Measurements from ENCODE around the gene GALC.

GALC gene

GRCh38 chr14:88005978-88006851 lies 13.2 kb upstream of the GALC start:
- DNase-seq = peak; percentile 89

GRCh38 chr14:88005050-88005481 lies 12.1 kb upstream of the GALC start, which contains the start of gene GPR65:
TSS of gene GPR65 (plus strand) at chr14:88005135. CDS start at chr14:88010848, 5,713 bp downstream.
- peak; percentile 84 for DNase-seq

GRCh38 chr14:88004506-88005036 lies 11.6 kb upstream of the GALC start:
- no peak for DNase-seq

- no peak for DNase-seq
Observed at GRCh38 chr14:88003425-88003824, 10.4 kb upstream of the GALC start.

GRCh38 chr14:88002421-88003075 lies 9.6 kb upstream of the GALC start:
- no peak for DNase-seq

GRCh38 chr14:87999277-87999676 lies 6.3 kb upstream of the GALC start:
- no peak for DNase-seq

GRCh38 chr14:87998482-87998881 lies 5.5 kb upstream of the GALC start:
- no peak for DNase-seq

- DNase-seq = no peak
Observed at GRCh38 chr14:87996291-87996592, 3.3 kb upstream of the GALC start.

GRCh38 chr14:87995500-87996290 lies 2.7 kb upstream of the GALC start:
- DNase-seq = no peak

GRCh38 chr14:87994974-87995373 lies 2.0 kb upstream of the GALC start:
- peak; percentile 84 for DNase-seq

- DNase-seq = no peak
Observed at GRCh38 chr14:87992346-87992717, 650 bp downstream of the GALC start.

- no peak for DNase-seq
Observed at GRCh38 chr14:87990682-87991081, 2.3 kb downstream of the GALC start.

GRCh38 chr14:87989956-87990299 lies 3.1 kb downstream of the GALC start:
- no peak for DNase-seq

GRCh38 chr14:87989221-87989955 lies 3.6 kb downstream of the GALC start:
- DNase-seq = no peak

- DNase-seq = no peak
Observed at GRCh38 chr14:87979689-87980088, 13.3 kb downstream of the GALC start.

GRCh38 chr14:87975636-87976035 lies 17.3 kb downstream of the GALC start:
- DNase-seq = no peak

- no peak for DNase-seq
Observed at GRCh38 chr14:87971010-87971409, 22.0 kb downstream of the GALC start.

GRCh38 chr14:87967496-87967895 lies 25.5 kb downstream of the GALC start:
- no peak for DNase-seq

GRCh38 chr14:87966816-87967215 lies 26.2 kb downstream of the GALC start:
- no peak for DNase-seq

GRCh38 chr14:87961246-87961645 lies 31.7 kb downstream of the GALC start:
- no peak for DNase-seq

GRCh38 chr14:87960013-87960787 lies 32.8 kb downstream of the GALC start:
- DNase-seq = no peak

- no peak for DNase-seq
Observed at GRCh38 chr14:87955501-87955900, 37.5 kb downstream of the GALC start.
